C4-2B (cell line): ENCODE data around the gene SERPINB5.
A peak's percentile ranks its signal among the peaks of the same experiment; 100 is the strongest.

ENCODE experiments used
- H3K27ac ChIP-seq: fragments of 450-650 bp; 2 replicates; pipeline ENCODE4 v1.5.1; 2017
- ZFX ChIP-seq: fragments of 450-650 bp; IDR thresholded peaks from 2 replicates; pipeline ENCODE4 v1.6.1; 2017
- TF ChIP-seq, protein P1 (sequence below): fragments of 450-650 bp; conservative IDR thresholded peaks from 2 replicates; pipeline ENCODE4 v1.5.1; 2017; ENCODE audit warnings: mild to moderate bottlenecking

The SERPINB5 gene, protein sequence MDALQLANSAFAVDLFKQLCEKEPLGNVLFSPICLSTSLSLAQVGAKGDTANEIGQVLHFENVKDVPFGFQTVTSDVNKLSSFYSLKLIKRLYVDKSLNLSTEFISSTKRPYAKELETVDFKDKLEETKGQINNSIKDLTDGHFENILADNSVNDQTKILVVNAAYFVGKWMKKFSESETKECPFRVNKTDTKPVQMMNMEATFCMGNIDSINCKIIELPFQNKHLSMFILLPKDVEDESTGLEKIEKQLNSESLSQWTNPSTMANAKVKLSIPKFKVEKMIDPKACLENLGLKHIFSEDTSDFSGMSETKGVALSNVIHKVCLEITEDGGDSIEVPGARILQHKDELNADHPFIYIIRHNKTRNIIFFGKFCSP

DNA sequence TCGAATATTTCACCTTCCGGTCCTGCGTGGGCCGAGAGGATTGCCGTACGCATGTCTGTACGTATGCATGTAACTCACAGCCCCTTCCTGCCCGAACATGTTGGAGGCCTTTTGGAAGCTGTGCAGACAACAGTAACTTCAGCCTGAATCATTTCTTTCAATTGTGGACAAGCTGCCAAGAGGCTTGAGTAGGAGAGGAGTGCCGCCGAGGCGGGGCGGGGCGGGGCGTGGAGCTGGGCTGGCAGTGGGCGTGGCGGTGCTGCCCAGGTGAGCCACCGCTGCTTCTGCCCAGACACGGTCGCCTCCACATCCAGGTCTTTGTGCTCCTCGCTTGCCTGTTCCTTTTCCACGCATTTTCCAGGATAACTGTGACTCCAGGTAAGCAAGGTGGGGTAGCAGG, at the start of gene SERPINB5:
Gene SERPINB5, plus strand, starts transcription at position 291 of the 400 bp plus-strand sequence. CDS start 7,471 bp downstream, outside the sequence.
- TF ChIP-seq ZFX, result no peak
- TF ChIP-seq, protein P1, sequence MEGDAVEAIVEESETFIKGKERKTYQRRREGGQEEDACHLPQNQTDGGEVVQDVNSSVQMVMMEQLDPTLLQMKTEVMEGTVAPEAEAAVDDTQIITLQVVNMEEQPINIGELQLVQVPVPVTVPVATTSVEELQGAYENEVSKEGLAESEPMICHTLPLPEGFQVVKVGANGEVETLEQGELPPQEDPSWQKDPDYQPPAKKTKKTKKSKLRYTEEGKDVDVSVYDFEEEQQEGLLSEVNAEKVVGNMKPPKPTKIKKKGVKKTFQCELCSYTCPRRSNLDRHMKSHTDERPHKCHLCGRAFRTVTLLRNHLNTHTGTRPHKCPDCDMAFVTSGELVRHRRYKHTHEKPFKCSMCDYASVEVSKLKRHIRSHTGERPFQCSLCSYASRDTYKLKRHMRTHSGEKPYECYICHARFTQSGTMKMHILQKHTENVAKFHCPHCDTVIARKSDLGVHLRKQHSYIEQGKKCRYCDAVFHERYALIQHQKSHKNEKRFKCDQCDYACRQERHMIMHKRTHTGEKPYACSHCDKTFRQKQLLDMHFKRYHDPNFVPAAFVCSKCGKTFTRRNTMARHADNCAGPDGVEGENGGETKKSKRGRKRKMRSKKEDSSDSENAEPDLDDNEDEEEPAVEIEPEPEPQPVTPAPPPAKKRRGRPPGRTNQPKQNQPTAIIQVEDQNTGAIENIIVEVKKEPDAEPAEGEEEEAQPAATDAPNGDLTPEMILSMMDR, result no peak
- no peak within 1 kb of the TSS for H3K27ac ChIP-seq

DNA sequence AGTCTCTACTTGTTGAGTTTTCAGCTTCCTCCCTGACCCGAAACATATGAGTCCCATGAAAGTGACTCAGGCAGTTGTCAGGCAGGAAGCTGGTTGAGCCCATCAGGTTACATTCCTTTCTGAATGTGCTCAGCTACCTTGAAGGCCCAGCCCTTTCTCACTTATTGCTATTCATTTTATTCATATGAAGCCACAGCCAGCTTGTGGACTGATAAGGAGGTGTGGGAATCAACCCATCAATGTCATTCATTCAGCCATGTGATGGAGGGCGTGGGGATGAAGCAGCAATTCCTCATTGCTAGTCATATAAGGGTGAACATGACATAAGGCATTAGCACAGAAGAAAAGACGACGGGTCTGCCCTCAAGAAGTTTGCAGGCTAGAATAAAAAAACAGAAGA, 49.2 kb upstream of the SERPINB5 start:
- no peak overlapping the region for H3K27ac ChIP-seq
- no peak for TF ChIP-seq ZFX
- TF ChIP-seq, protein P1, result no peak

DNA sequence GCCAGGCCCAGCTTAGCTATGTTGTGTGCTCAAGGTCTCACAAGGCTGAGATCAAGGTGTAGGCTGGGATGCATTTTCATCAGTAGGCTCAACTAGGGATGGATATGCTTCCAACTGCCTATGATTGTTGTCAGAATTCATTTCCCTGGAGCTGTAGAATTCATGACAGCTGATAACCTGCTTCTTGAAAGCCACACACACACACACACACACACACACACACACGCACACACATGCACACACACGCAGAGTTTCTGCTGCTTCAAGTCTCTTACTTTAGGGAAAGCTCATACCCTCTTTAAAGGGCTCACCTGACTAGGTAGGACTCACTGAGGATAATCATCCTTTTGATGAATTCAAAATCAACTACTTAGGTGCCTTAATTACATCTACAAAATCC, 46.2 kb upstream of the SERPINB5 start:
- no peak overlapping the region for H3K27ac ChIP-seq
- TF ChIP-seq ZFX, result no peak
- TF ChIP-seq, protein P1, result no peak

DNA sequence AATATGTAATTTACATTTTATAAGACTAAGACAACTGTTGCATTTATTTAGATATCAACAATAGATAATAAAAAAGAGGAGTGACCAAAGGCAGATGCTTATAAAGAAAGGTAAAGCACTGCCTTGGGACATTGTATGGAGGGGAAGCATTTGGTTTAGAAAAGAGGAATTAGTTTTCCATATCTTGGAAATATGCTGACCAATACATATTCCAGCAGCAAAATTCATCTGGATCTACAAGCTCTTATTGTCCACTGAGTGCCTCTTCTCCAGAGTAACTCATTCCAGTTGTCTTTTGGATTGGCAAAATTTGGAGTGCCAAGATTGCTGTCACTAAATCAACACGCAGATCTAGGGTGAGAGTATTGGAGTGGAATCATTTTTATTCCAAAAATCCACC, 45.6 kb upstream of the SERPINB5 start:
- H3K27ac ChIP-seq, result no peak overlapping the region
- TF ChIP-seq, protein P1, result no peak
- TF ChIP-seq ZFX, result no peak

DNA sequence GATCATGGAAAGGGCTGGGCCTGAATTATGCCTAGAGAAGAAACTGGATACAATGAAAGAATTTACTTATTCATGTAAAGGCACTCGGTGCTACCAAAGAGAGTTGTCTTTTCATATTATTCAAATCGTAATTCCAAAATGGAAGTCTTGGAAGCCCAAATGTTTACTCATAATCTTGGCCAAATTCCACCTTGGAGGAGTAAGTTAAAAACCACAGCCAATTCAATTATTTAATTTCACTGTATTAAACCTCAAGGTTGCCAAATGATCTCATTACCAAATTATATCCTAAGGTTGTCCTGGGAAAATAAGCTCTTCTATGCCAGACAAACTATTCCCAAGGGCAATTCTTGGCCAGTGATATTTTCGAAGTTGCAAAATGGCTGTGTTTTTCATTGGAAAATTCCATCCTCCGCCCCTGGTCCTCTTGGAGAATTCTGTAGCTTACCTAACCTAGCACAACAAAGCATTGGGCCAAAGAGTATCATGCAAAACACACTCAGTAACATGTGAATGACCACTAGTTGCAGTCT, 43.4 kb upstream of the SERPINB5 start:
- TF ChIP-seq, protein P1, result no peak
- no peak for TF ChIP-seq ZFX
- H3K27ac ChIP-seq, result no peak overlapping the region

DNA sequence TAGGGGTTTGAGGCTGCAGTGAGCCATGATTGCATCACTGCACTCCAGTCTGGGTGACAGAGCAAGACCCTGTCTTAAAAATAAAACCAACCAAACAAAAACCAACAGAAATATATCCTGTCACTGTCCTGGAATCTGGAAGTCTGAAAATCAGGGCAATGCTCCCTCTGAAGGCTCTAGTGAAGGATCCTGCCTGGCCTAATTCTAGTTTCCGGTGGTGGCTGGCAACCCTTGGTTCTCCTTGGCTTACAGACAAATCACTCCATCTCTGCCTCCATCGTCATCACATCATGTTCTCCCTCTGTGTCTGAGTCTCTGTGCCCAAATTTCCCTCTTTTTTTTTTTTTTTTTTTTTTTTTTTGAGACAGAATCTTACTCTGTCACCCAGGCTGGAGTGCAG, 38.6 kb upstream of the SERPINB5 start:
- TF ChIP-seq ZFX, result no peak
- TF ChIP-seq, protein P1, result no peak
- H3K27ac ChIP-seq, result no peak overlapping the region

DNA sequence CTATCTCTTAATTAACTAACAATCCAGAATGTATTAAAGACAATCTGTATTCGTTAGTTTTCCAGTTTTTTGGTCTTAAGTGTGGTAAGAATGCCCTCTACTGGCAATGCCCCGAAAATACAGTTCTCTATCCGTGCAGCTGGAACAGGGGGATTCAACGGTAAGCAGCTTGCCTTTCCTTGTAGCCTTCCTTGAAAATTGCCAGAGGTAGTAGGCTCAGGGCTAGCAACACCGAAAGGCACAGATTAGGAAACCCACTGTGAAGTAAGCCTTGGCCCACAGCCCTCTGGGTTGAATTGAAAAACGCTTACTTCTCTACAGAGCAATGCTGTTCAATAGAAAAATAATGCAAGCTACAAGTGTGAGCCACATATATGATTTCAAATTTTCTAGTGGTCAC, 37.4 kb upstream of the SERPINB5 start:
- no peak overlapping the region for H3K27ac ChIP-seq

More for the DNA sequence above, 37.4 kb upstream of the SERPINB5 start:
- TF ChIP-seq ZFX, result no peak
- TF ChIP-seq, protein P1, result peak; percentile 83
